Sigmoid colon (tissue), 7 donors: ENCODE measurements around the gene KCNJ6. TPM values are rescaled to one million over a fixed set of nuclear protein-coding genes. Genes with fewer than 3 reads are reported as not detected.

ENCODE experiments used
- DNase-seq: peaks from one replicate; pipeline ENCODE4 v3.0.0-alpha.2; 2019
- H3K27ac ChIP-seq, 4 donors: fragments of 200-600 bp; sonication (generic); one replicate each; pipeline ENCODE4 v1.5.1; 2016 to 2019; ENCODE audit warnings: mild to moderate bottlenecking in 1 of 4
- H3K27me3 ChIP-seq, 3 donors: fragments of 200-600 bp; sonication (generic); one replicate each; pipeline ENCODE4 v1.5.1; 2019; ENCODE audit warnings: mild to moderate bottlenecking in 1 of 3
- H3K36me3 ChIP-seq, 4 donors: fragments of 200-600 bp; sonication (generic); one replicate each; pipeline ENCODE4 v1.5.1; 2016 to 2019
- H3K4me1 ChIP-seq, 4 donors: fragments of 200-600 bp; sonication (generic); one replicate each; pipeline ENCODE4 v1.5.1; 2017 to 2019
- H3K4me3 ChIP-seq, 4 donors: fragments of 200-600 bp; sonication (generic); one replicate each; pipeline ENCODE4 v1.5.1; 2017 to 2019; ENCODE audit warnings: mild to moderate bottlenecking in 2 of 4, moderate library complexity in 1 of 4
- H3K9me3 ChIP-seq, 4 donors: fragments of 200-600 bp in 3 of 4; sonication (generic) in 3 of 4; one replicate each; pipeline versions ENCODE4 v1.5.1 to v1.6.1; 2013 to 2019
- CTCF ChIP-seq, 4 experiments: fragments of 450-650 bp in 3 of 4; fragments of 200-600 bp in 1 of 4; IDR thresholded peaks; one replicate each; pipeline ENCODE4 v1.5.1; 2016 to 2019; ENCODE audit warnings: antibody characterized with exemption in 4 of 4, mild to moderate bottlenecking in 3 of 4, moderate library complexity in 2 of 4
- EP300 ChIP-seq, 4 donors: sonication (generic); formaldehyde crosslinking; IDR thresholded peaks; one replicate each; pipeline ENCODE4 v1.6.1; 2017; ENCODE audit warnings: antibody characterized with exemption in 4 of 4
- POLR2A ChIP-seq, 2 donors: fragments of 450-650 bp; IDR thresholded peaks; one replicate each; pipeline ENCODE4 v1.6.1; 2016; ENCODE audit warnings: antibody characterized with exemption in 2 of 2, mild to moderate bottlenecking in 2 of 2, moderate library complexity in 2 of 2
- POLR2AphosphoS5 ChIP-seq, 4 donors: sonication (generic); formaldehyde crosslinking; IDR thresholded peaks; one replicate each; pipeline ENCODE4 v1.6.1; 2017; ENCODE audit warnings: antibody characterized with exemption in 4 of 4
- WGBS, 2 donors: extraction: QIAGEN DNeasy Blood & Tissue Kit; methylation state at CpG; one replicate each; pipeline ENCODE4 v1.1.7; 2013; 5-methylcytosine and 5-hydroxymethylcytosine counted together
- intact Hi-C: fragments of 100-400 bp; cut with DNase I; formaldehyde crosslinking; loops from one replicate; pipeline ENCODE4 v1.15.1; 2023
- polyA plus RNA-seq, 3 donors: library from polyadenylated mRNA; stranded (reverse); fragments of 200-250 nt; gene quantifications; one replicate each; pipeline ENCODE4 v1.2.3, GENCODE V29; 2013
- total RNA-seq, 4 donors: library from RNA; depleted of rRNA; stranded (reverse); fragments of >200 nt; gene quantifications; one replicate each; pipeline ENCODE4 v1.1.0, GENCODE V29; 2016
- donor health status: healthy with polysubstance abuse.
- donor health status: Bipolar disorder and iron deficiency.
- donor health status: healthy.

The KCNJ6 gene
- total and polyA plus RNA-seq, 7 donors: under 0.01 to 0.04 (median under 0.01) TPM; not detected in 2

GRCh38 chr21:37660709-37661108 is 255.5 kb downstream of the KCNJ6 start:
- Histone ChIP-seq H3K4me3 (no peak overlapping the region), H3K27ac (no peak overlapping the region), H3K4me1 (peaks cover 0 to 22% (median 18%) of the 10 kb centered on the region in 4 donors), H3K36me3 (no peaks in the 10 kb centered on the region), H3K9me3 (no peaks in the 10 kb centered on the region), H3K27me3 (no peaks in the 10 kb centered on the region)
- no peak for DNase-seq
- TF ChIP-seq POLR2A (IDR thresholded peaks at IDR 0.05) (no peak), EP300 (IDR thresholded peaks at IDR 0.05) (no peak), CTCF (IDR thresholded peaks at IDR 0.05) (no peak), POLR2AphosphoS5 (IDR thresholded peaks at IDR 0.05) (no peak)
- intact Hi-C loops: no loop called here
- WGBS, 2 donors: 92 to 95% methylated on average over 6 of the region's 6 CpGs

GRCh38 chr21:37659874-37660273 is 256.4 kb downstream of the KCNJ6 start:
- WGBS, 2 donors: 13 to 58% methylated on average over 1 of the region's 1 CpG
- Histone ChIP-seq H3K27ac (peak overlapping the region in 1 of 4 donors; percentile 86), H3K4me1 (peaks cover 0 to 22% (median 18%) of the 10 kb centered on the region in 4 donors), H3K27me3 (no peaks in the 10 kb centered on the region), H3K4me3 (no peak overlapping the region), H3K9me3 (no peaks in the 10 kb centered on the region), H3K36me3 (no peaks in the 10 kb centered on the region)
- TF ChIP-seq EP300 (IDR thresholded peaks at IDR 0.05) (no peak), POLR2A (IDR thresholded peaks at IDR 0.05) (no peak), CTCF (IDR thresholded peaks at IDR 0.05) (no peak), POLR2AphosphoS5 (IDR thresholded peaks at IDR 0.05) (no peak)
- no peak for DNase-seq
- intact Hi-C loops: no loop called here

GRCh38 chr21:37658817-37659458 is 257.3 kb downstream of the KCNJ6 start:
- TF ChIP-seq POLR2A (IDR thresholded peaks at IDR 0.05): no peak
- TF ChIP-seq CTCF (IDR thresholded peaks at IDR 0.05): peak in 1 of 4 experiments; percentile 20
- peak in 2 of 4 donors; percentile 19 to 54 for TF ChIP-seq EP300 (IDR thresholded peaks at IDR 0.05)
- TF ChIP-seq POLR2AphosphoS5 (IDR thresholded peaks at IDR 0.05): peak; percentile 6 to 56 (median 36)
- H3K27ac ChIP-seq: peak overlapping the region in 3 of 4 donors; percentile 55 to 86 (median 63)

GRCh38 chr21:37658121-37658816 is 258.0 kb downstream of the KCNJ6 start:
- Histone ChIP-seq H3K27me3 (no peaks in the 10 kb centered on the region), H3K36me3 (no peaks in the 10 kb centered on the region), H3K4me1 (peaks cover 0 to 22% (median 18%) of the 10 kb centered on the region in 4 donors), H3K4me3 (no peak overlapping the region), H3K27ac (peak overlapping the region in 3 of 4 donors; percentile 55 to 86 (median 63)), H3K9me3 (no peaks in the 10 kb centered on the region)
- intact Hi-C loops: no loop called here
- DNase-seq: no peak
- WGBS, 2 donors: 54 to 69% methylated on average over 10 of the region's 10 CpGs
- TF ChIP-seq EP300 (IDR thresholded peaks at IDR 0.05): no peak
- TF ChIP-seq CTCF (IDR thresholded peaks at IDR 0.05): no peak
- TF ChIP-seq POLR2A (IDR thresholded peaks at IDR 0.05): no peak
- no peak for TF ChIP-seq POLR2AphosphoS5 (IDR thresholded peaks at IDR 0.05)

More at GRCh38 chr21:37658817-37659458, 257.3 kb downstream of the KCNJ6 start:
- H3K4me3 ChIP-seq: no peak overlapping the region
- peak; percentile 81 for DNase-seq
- 46 to 50% methylated on average over 7 of the region's 7 CpGs for WGBS, 2 donors
- intact Hi-C loops: no loop called here
- peaks cover 0 to 22% (median 18%) of the 10 kb centered on the region in 4 donors for H3K4me1 ChIP-seq
- H3K9me3 ChIP-seq: no peaks in the 10 kb centered on the region
- no peaks in the 10 kb centered on the region for H3K27me3 ChIP-seq
- H3K36me3 ChIP-seq: no peaks in the 10 kb centered on the region
